Measurements from ENCODE around the gene SEC16B.

SEC16B gene

DNA sequence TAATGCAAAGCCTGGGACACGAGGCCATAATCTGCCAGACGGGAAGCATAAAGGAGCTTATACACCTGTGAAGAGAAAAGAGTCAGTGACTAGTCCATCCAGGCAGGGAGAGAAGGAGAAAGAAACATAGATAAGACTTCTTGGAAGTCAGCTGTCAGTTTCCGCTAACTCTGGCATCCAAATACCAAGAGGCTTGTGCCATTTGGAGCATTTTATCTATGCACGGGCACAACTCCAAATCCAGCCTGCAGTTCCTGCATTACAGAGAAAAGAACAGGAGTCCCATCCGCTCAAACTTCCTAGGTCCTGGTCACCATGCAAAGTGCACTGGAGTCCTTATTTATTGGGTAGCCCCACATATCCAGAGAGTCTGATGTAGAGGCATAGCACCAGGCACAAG is 27.9 kb downstream of the SEC16B start:
- DNase-seq (ENCODE audit: low read depth in 2 of 2) = no peak

GRCh38 chr1:177940682-177941081 is 29.2 kb downstream of the SEC16B start:
- DNase-seq (ENCODE audit: low read depth in 2 of 2) = no peak

DNA sequence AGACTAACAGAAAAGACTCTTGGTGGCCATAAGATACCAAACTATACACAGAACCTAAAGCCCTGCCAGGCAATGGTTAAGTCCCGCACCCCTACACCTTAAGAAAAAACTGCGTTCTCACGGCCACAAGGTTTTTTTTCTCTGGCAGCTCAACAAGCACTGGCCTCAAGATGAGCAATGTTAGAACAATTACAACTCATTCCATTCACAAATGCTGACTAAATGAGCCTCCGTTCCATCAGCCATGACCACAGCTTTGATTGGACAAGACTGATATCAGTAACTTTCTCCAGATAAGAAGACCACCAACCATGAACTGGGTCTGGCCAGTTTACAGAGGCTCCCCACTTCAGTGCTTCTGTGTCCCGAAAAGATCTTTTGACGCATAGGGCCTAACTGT is 31.9 kb downstream of the SEC16B start:
- DNase-seq (ENCODE audit: low read depth in 2 of 2) = no peak

DNA sequence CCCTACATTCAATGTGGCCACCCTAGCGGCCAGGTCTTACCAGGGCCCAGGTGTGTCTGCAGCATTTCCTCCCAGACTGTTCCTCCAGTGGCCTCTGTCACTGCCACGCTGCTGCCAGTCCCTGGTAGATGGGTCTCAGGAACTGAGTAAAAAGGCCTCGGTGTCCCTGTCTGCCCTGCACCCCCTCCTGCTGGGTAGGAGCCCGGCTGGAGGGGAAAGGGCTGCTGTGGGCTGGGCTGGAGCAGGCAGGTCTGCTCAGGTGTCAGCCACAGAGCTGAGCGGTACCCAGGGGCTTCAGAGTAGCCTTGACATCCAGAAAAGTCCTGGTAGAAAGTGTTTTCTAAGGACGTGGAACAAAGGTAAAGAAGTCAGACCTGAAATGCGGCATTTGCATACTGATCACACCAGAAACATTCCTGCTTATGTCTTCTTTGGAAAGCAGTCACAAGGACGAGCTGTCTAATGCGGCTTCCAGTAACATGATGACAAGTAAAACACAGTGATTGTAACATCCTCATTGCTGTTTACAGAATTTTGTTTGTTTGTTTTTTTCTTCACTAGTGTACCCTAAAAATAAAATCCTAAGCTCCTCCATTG is 32.6 kb downstream of the SEC16B start:
- no peak for DNase-seq (ENCODE audit: low read depth in 2 of 2)

GRCh38 chr1:177935638-177936415 is 34.0 kb downstream of the SEC16B start:
- DNase-seq (ENCODE audit: low read depth in 2 of 2) = no peak

- no peak for DNase-seq (ENCODE audit: low read depth in 2 of 2)
Observed at GRCh38 chr1:177934927-177935326, 34.9 kb downstream of the SEC16B start.

DNA sequence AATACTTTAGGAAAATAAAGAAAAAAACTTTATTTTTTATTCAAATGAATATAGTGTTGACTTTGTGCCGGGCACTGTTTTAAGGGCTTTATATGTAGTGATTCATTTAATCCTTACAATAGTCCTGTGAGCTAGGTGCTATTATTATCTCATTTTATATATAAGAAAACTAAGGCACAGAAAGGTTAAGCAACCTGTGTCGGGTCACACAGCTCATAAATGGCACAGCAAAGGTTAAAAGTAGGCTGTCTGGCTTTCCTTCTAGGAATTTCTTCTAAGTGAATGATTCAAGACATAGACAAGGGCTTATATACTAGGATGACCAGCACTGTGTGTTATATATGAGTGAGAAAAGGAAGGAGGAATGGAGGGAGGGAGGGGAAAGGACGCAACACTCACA is 35.4 kb downstream of the SEC16B start:
- DNase-seq (ENCODE audit: low read depth in 2 of 2) = no peak

GRCh38 chr1:177933881-177934280 is 36.0 kb downstream of the SEC16B start:
- no peak for DNase-seq (ENCODE audit: low read depth in 2 of 2)

DNA sequence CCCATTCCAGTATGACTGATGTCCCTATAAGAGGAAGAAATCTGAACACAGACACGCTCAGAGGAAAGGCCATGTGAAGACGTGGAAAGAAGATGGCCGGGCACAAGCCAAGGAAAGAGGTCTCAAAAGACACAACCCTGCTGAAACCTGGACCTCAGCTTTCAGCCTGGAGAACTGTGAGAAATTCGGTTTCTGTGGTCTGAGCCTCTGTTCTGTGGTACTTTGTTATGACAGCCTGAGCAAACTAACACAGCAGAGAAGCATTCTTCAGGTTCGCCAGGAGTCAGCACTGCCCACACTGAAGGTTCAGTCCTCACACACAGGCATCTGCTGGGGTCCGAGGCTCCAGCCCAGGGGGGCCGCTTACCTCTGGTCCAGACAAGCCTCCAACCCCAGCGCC is 37.7 kb downstream of the SEC16B start:
- DNase-seq (ENCODE audit: low read depth in 2 of 2) = no peak

- DNase-seq (ENCODE audit: low read depth in 2 of 2) = no peak
Observed at GRCh38 chr1:177928952-177929351, 40.9 kb downstream of the SEC16B start.

DNA sequence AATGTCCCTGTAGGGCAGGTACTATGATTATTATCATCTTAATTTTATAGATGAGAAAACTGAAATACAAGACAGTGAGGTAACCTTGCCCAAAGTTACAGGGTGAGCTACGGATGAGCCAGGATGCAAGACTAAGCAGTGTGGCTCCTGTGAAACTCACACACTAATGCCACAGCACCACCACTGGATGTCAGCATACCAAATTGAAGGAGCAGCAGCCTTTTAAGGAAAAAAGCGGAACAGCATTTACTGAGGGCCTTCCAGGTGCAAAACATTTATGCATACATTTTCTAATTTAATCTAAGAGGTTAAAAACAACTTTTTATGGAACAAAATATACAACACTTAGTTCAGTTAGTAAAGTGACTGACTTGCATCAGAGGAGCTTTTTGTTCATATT is 41.7 kb downstream of the SEC16B start:
- DNase-seq (ENCODE audit: low read depth in 2 of 2) = no peak

DNA sequence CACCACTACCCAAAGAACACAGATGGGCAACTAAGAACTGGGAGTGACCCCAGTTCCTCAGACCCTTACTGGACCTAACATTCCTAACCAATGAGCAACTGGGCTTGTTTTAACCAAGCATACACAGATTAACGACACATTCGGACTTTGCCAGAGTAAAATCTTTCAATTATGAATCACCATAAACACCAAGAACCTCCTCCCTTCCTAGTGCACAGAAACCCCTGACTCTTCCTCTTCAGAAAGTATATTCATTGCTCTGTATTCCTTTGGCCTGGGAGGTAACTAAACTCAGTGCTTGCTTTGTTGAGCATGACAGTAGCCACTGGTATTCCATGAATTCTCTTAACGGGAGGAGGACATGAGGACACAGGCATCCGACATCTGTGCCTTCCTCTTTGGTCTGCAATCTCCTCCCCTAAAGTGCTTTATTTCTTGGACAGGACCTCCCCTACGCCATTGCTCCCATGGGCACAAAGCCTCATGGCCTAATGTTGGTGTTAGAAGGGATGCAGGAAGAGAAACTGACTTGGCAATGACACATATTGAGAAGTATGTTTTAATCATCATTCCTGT is 42.7 kb downstream of the SEC16B start:
- peak; percentile 49 to 54 for DNase-seq (ENCODE audit: low read depth in 2 of 2)

- DNase-seq (ENCODE audit: low read depth in 2 of 2) = no peak
Observed at GRCh38 chr1:177926201-177926600, 43.7 kb downstream of the SEC16B start.

DNA sequence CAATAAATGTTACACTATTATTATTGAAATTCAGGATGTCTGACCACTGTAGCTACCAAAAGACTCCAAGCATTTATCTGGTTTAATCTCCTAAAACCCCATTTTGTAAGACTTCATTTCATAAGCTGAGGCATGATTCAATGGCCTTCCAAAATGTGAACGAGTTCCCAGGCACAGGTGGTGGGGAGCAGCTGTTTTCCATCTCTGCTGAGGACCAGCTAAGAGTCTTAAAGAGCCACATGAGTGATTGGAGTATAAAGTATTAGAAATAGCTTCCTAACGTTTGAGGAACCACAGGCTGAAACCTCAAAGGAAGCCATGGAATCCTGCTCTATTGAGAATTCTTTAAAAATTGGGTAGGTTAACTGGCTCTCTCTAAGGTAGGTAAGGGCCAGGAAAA is 44.9 kb downstream of the SEC16B start:
- no peak for DNase-seq (ENCODE audit: low read depth in 2 of 2)

DNA sequence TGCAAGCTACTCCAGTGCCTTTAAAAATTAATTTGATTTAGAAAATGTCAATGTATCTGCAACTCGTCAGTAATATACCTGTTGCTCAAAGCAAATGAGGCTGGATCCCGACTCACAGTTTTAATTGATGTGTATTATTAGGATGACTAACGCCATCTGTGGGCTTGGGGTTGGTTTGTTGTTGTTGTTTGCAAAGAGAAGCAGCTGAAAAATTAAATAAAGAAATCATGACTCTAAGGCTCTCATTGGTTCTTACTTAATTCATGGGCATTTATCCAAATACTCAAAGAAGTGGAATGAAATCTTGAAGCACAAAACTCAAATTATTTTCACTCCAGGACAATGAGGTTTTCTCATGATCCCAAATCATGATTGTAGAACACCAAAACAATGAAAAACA is 46.4 kb downstream of the SEC16B start:
- DNase-seq (ENCODE audit: low read depth in 2 of 2) = no peak

- no peak for DNase-seq (ENCODE audit: low read depth in 2 of 2)
Observed at GRCh38 chr1:177922209-177922608, 47.6 kb downstream of the SEC16B start.

DNA sequence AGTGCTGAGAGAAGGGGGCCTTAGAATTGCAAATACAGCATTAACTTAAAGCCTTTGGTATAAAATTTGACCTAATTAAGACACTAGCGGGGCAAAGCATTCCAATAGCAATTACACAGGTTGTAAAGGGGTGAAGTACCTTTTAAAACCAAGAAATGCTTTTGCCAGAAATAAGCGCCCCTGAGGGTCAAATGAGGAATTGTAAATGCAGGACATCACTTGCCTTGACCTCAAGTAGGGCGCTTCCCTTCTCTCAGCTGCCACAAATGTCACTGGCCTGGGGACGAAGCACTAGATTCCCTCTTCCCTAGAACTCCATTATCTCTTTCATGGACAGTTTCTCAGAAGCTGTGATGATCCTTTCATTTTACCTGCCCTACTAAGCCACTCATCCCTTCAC is 48.3 kb downstream of the SEC16B start:
- DNase-seq (ENCODE audit: low read depth in 2 of 2) = no peak

DNA sequence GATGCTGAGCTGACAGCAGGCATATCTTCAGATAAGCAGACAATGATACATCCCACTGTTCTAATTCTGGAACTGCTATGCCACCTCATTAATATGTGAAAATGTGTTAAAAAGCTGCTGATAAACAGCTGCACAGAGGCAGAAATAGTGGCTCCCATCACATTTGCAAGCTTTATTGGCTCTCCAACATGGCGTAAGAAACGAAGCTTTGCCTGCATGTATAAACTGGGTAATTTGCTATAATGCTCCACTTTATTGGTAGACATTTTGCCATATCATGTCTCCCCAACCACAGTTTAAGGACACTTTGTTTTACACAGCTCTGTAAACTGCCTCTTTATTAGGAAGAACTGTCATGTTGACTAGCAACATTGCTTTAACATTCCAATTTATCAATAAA is 49.8 kb downstream of the SEC16B start:
- no peak for DNase-seq (ENCODE audit: low read depth in 2 of 2)

DNA sequence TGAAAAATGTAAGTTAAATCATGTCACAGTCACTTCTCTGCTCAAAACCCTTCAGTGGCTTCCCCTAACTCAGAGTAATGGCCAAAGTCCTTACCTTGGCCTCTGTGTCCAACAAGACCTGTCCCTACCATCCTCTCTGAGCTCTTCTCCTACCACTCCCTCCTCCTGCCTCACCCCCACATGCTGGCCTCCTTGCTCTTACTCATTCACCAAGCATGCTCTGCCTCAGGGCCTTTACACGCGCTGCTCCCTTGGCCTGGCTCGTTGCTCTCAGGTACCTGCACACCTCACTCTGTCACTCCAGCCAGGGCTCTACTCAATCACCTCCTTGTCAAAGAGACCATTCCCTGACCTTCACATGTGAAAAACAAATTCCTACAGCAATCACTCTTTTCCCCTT is 54.2 kb downstream of the SEC16B start:
- DNase-seq (ENCODE audit: low read depth in 2 of 2) = no peak

GRCh38 chr1:177914603-177915002 is 55.3 kb downstream of the SEC16B start:
- DNase-seq (ENCODE audit: low read depth in 2 of 2) = no peak

GRCh38 chr1:177913762-177914540 is 55.9 kb downstream of the SEC16B start:
- DNase-seq (ENCODE audit: low read depth in 2 of 2) = peak; percentile 42 to 48

GRCh38 chr1:177912991-177913390 is 56.9 kb downstream of the SEC16B start:
- DNase-seq (ENCODE audit: low read depth in 2 of 2) = no peak

- no peak for DNase-seq (ENCODE audit: low read depth in 2 of 2)
Observed at GRCh38 chr1:177909416-177909815, 60.4 kb downstream of the SEC16B start.
